DOHH2 (cell line): ENCODE results near the gene MAP3K15.

ENCODE experiments used
- H3F3A ChIP-seq: fragments of 200-600 bp; sonication (generic), shearing (Covaris generic); 2 replicates; pipeline ENCODE4 v1.6.0; 2016; ENCODE audit warnings: antibody characterized with exemption, mild to moderate bottlenecking; ENCODE audit not compliant: control insufficient read depth, insufficient read depth
- H3K27ac ChIP-seq: fragments of 200-600 bp; sonication (generic); 2 replicates; pipeline ENCODE4 v1.5.1; 2014; ENCODE audit warnings: low read depth, mild to moderate bottlenecking, low read length, moderate library complexity
- H3K27me3 ChIP-seq: fragments of 200-600 bp; sonication (generic); 2 replicates; pipeline ENCODE4 v1.6.1; 2014; ENCODE audit warnings: mild to moderate bottlenecking, low read length, mixed read lengths; ENCODE audit not compliant: control insufficient read depth
- H3K36me3 ChIP-seq: fragments of 200-600 bp; sonication (generic); 2 replicates; pipeline ENCODE4 v1.6.1; 2014; ENCODE audit warnings: mild to moderate bottlenecking, low read length, moderate library complexity, mixed read lengths; ENCODE audit not compliant: control insufficient read depth
- H3K4me1 ChIP-seq: fragments of 200-600 bp; sonication (generic); 2 replicates; pipeline ENCODE4 v1.6.1; 2014; ENCODE audit warnings: mild to moderate bottlenecking, low read length, mixed read lengths; ENCODE audit not compliant: control insufficient read depth
- H3K4me2 ChIP-seq: fragments of 200-600 bp; sonication (generic); 2 replicates; pipeline ENCODE4 v1.6.0; 2014; ENCODE audit warnings: mild to moderate bottlenecking, low read length, moderate library complexity
- H3K4me3 ChIP-seq: fragments of 200-600 bp; sonication (generic); 2 replicates; pipeline ENCODE4 v1.5.1; 2014; ENCODE audit warnings: mild to moderate bottlenecking, low read length, mixed read lengths
- H3K79me2 ChIP-seq: fragments of 200-600 bp; sonication (generic); 2 replicates; pipeline ENCODE4 v1.6.1; 2014; ENCODE audit warnings: mild to moderate bottlenecking, low read length, mixed read lengths; ENCODE audit not compliant: control insufficient read depth
- H3K9me2 ChIP-seq: fragments of 200-600 bp; sonication (generic); replicated peaks from 2 replicates; pipeline ENCODE4 v1.6.1; 2014; ENCODE audit warnings: mild to moderate bottlenecking, low read length, mixed read lengths; ENCODE audit not compliant: control insufficient read depth
- H3K9me3 ChIP-seq: fragments of 200-600 bp; sonication (generic); 2 replicates; pipeline ENCODE4 v1.6.1; 2014; ENCODE audit warnings: antibody characterized with exemption, low read length, mixed read lengths; ENCODE audit not compliant: control insufficient read depth, insufficient read depth
- H4K20me1 ChIP-seq: fragments of 200-600 bp; sonication (generic); 2 replicates; pipeline ENCODE4 v1.6.0; 2014; ENCODE audit warnings: low read depth, mild to moderate bottlenecking, antibody characterized with exemption, low read length, moderate library complexity; ENCODE audit not compliant: control insufficient read depth, insufficient read depth
- CTCF ChIP-seq: fragments of 200-600 bp; sonication (generic); IDR thresholded peaks from one replicate; pipeline ENCODE4 v1.5.1; 2014; ENCODE audit warnings: antibody characterized with exemption, mild to moderate bottlenecking, low read depth, low read length; ENCODE audit not compliant: poor library complexity, severe bottlenecking
- EZH2phosphoT487 ChIP-seq: fragments of 200-600 bp; sonication (generic); IDR thresholded peaks from 2 replicates; pipeline ENCODE4 v1.6.1; 2017; ENCODE audit warnings: borderline replicate concordance, mild to moderate bottlenecking, antibody characterized with exemption, low read length, moderate library complexity, mixed read lengths

The MAP3K15 gene

GRCh38 chrX:19372170-19372546 is 143.2 kb downstream of the MAP3K15 start:
- H3K9me3 ChIP-seq: no peaks in the 10 kb centered on the region
- H3K27ac ChIP-seq: peak overlapping the region; percentile 21; the same call in 1 of the 2 replicates
- TF ChIP-seq EZH2phosphoT487: no peak
- TF ChIP-seq CTCF: peak; percentile 69
- no peaks in the 10 kb centered on the region for H4K20me1 ChIP-seq
- peak overlapping the region; percentile 75 for H3K4me3 ChIP-seq
- no peaks in the 10 kb centered on the region for H3K27me3 ChIP-seq
- no peaks in the 10 kb centered on the region for H3F3A ChIP-seq
- H3K79me2 ChIP-seq: no peaks in the 10 kb centered on the region
- H3K4me1 ChIP-seq: peaks cover 12% of the 10 kb centered on the region
- no peaks in the 10 kb centered on the region for H3K36me3 ChIP-seq
- H3K4me2 ChIP-seq: peak overlapping the region; percentile 92
- H3K9me2 ChIP-seq: no peaks in the 10 kb centered on the region

- H3K27ac ChIP-seq: no peak overlapping the region
- TF ChIP-seq CTCF (no peak), EZH2phosphoT487 (no peak)
Observed at GRCh38 chrX:19370061-19370460, 145.2 kb downstream of the MAP3K15 start.

GRCh38 chrX:19368576-19368975 is 146.7 kb downstream of the MAP3K15 start:
- no peaks in the 10 kb centered on the region for H3K36me3 ChIP-seq
- no peak overlapping the region for H3K4me3 ChIP-seq
- no peaks in the 10 kb centered on the region for H3K79me2 ChIP-seq
- H3K9me3 ChIP-seq: no peaks in the 10 kb centered on the region
- H4K20me1 ChIP-seq: no peaks in the 10 kb centered on the region
- TF ChIP-seq CTCF (no peak), EZH2phosphoT487 (no peak)
- H3K27me3 ChIP-seq: no peaks in the 10 kb centered on the region
- H3K9me2 ChIP-seq: no peaks in the 10 kb centered on the region
- H3K4me2 ChIP-seq: no peak overlapping the region
- no peak overlapping the region for H3K27ac ChIP-seq
- H3K4me1 ChIP-seq: peaks cover 12% of the 10 kb centered on the region
- H3F3A ChIP-seq: no peaks in the 10 kb centered on the region

More at GRCh38 chrX:19370061-19370460, 145.2 kb downstream of the MAP3K15 start:
- H3K9me2 ChIP-seq: no peaks in the 10 kb centered on the region
- H3K4me3 ChIP-seq: no peak overlapping the region
- no peaks in the 10 kb centered on the region for H3K27me3 ChIP-seq
- H3K9me3 ChIP-seq: no peaks in the 10 kb centered on the region
- H3K4me1 ChIP-seq: peaks cover 12% of the 10 kb centered on the region
- no peaks in the 10 kb centered on the region for H3K36me3 ChIP-seq
- no peak overlapping the region for H3K4me2 ChIP-seq
- no peaks in the 10 kb centered on the region for H3F3A ChIP-seq
- no peaks in the 10 kb centered on the region for H4K20me1 ChIP-seq
- no peaks in the 10 kb centered on the region for H3K79me2 ChIP-seq

GRCh38 chrX:19361701-19362100 is 153.6 kb downstream of the MAP3K15 start:
- Histone ChIP-seq H3K4me2 (no peak overlapping the region), H3K9me2 (no peaks in the 10 kb centered on the region), H3K4me3 (no peak overlapping the region), H3K27me3 (no peaks in the 10 kb centered on the region), H3K79me2 (no peaks in the 10 kb centered on the region), H3K27ac (no peak overlapping the region), H3F3A (no peaks in the 10 kb centered on the region), H3K36me3 (peaks cover 55% of the 10 kb centered on the region), H3K4me1 (no peaks in the 10 kb centered on the region), H3K9me3 (no peaks in the 10 kb centered on the region), H4K20me1 (no peaks in the 10 kb centered on the region)
- TF ChIP-seq EZH2phosphoT487 (no peak), CTCF (no peak)
